Testis (tissue), 5 donors: ENCODE results near the gene FBXO3. TPM values are rescaled to one million over a fixed set of nuclear protein-coding genes. Genes with fewer than 3 reads are reported as not detected.
A peak's percentile ranks its signal among the peaks of the same experiment; 100 is the strongest.
"Not testable (repeated sequence)": the region's sequence is repeated elsewhere in the genome, so short reads cannot be mapped to it uniquely, and the experiment has no call there.

Experiments
- DNase-seq: peaks from one replicate; pipeline ENCODE4 v3.0.0-alpha.2; 2019
- H3K27ac ChIP-seq, 2 donors: fragments of 200-600 bp; sonication (generic); one replicate each; pipeline ENCODE4 v1.5.1; 2019
- H3K27me3 ChIP-seq: fragments of 200-600 bp; sonication (generic); one replicate; pipeline ENCODE4 v1.5.1; 2019
- H3K36me3 ChIP-seq: fragments of 200-600 bp; sonication (generic); one replicate; pipeline ENCODE4 v1.5.1; 2017; ENCODE audit warnings: low read depth; ENCODE audit errors: missing control alignments
- H3K4me1 ChIP-seq: fragments of 200-600 bp; sonication (generic); one replicate; pipeline ENCODE4 v1.5.1; 2019
- H3K4me3 ChIP-seq, 2 donors: fragments of 200-600 bp; sonication (generic); one replicate each; pipeline ENCODE4 v1.5.1; 2017 to 2019
- H3K9me3 ChIP-seq: fragments of 200-600 bp; sonication (generic); one replicate; pipeline ENCODE4 v1.5.1; 2017
- CTCF ChIP-seq, 3 experiments: fragments of 450-650 bp in 2 of 3; fragments of 200-600 bp in 1 of 3; sonication (generic) in 1 of 3; IDR thresholded peaks; one replicate each; pipeline ENCODE4 v1.5.1; 2016 to 2019; ENCODE audit warnings: antibody characterized with exemption in 3 of 3, mild to moderate bottlenecking in 2 of 3, moderate library complexity in 1 of 3
- POLR2A ChIP-seq: fragments of 450-650 bp; IDR thresholded peaks from one replicate; pipeline ENCODE4 v1.6.1; 2017; ENCODE audit warnings: antibody characterized with exemption, mild to moderate bottlenecking, moderate library complexity
- WGBS, 2 donors: methylation state at CpG; one replicate each; pipeline ENCODE4 v1.1.5; 2018; 5-methylcytosine and 5-hydroxymethylcytosine counted together
- intact Hi-C: fragments of 100-400 bp; cut with DNase I; formaldehyde crosslinking; loops from one replicate; pipeline ENCODE4 v1.15.1; 2023; ENCODE audit warnings: low total_unique reads
- long read RNA-seq, 2 donors: transcript quantifications; one replicate each; lab custom pipeline, GENCODE V29; 2026
- polyA plus RNA-seq: library from polyadenylated mRNA; stranded (reverse); fragments of 350-450 nt; fragmentation: Illumina TruSeq; extraction: RNeasy Lipid Tissue Mini Kit (QIAGEN cat#74804); gene quantifications from one replicate; pipeline ENCODE4 v1.2.3, GENCODE V29; 2014; ENCODE audit warnings: low read depth, low replicate concordance; ENCODE audit not compliant: insufficient read depth
- total RNA-seq, 2 donors: library from RNA; depleted of rRNA; stranded (reverse); fragments of >200 nt; gene quantifications; one replicate each; pipeline ENCODE4 v1.2.3, GENCODE V29; 2016

Gene FBXO3
- total RNA-seq (10 to 100 TPM; 27.2 to 39.3 TPM), polyA plus RNA-seq (44.8 TPM)
- long read RNA-seq, donor 1, transcript FBXO3-201 (11 exons, 2,397 nt) = major isoform, 5 of 13 reads
- long read RNA-seq, donor 1, partial matches to known transcripts = 5 of 13 reads
- long read RNA-seq, donor 1, other reads (novel, unspliced or antisense) = 0 of 13 reads
- long read RNA-seq, donor 2, partial matches to known transcripts = 0 of 2 reads
- long read RNA-seq, donor 2, other reads (novel, unspliced or antisense) = 0 of 2 reads

GRCh38 chr11:33773987-33774735 lies at the start of gene FBXO3:
FBXO3 (minus strand) TSS chr11:33774520; CDS start chr11:33774497, 23 bp downstream.
- no peaks in the 10 kb centered on the region for H3K9me3 ChIP-seq
- no peaks in the 10 kb centered on the region for H3K36me3 ChIP-seq
- H3K27ac ChIP-seq = peak within 1 kb of the TSS; percentile 88 to 91
- peak within 1 kb of the TSS; percentile 82 to 95 for H3K4me3 ChIP-seq
- peaks cover 9% of the 10 kb centered on the region for H3K4me1 ChIP-seq
- no peak for TF ChIP-seq POLR2A
- intact Hi-C loops = no loop called here
- 0% methylated on average over 12 to 50 of the region's 64 CpGs for WGBS, 2 donors
- no peaks in the 10 kb centered on the region for H3K27me3 ChIP-seq
- DNase-seq = peak; percentile 93

GRCh38 chr11:33822981-33823380 lies 48.7 kb upstream of the FBXO3 start:
- intact Hi-C loops, H3K36me3 ChIP-seq, DNase-seq, H3K27ac ChIP-seq, H3K4me1 ChIP-seq, H3K27me3 ChIP-seq, H3K9me3 ChIP-seq, H3K4me3 ChIP-seq: not testable (repeated sequence)
- WGBS, 2 donors = 63 to 67% methylated on average over 3 of the region's 3 CpGs

GRCh38 chr11:33819278-33820035 lies 45.1 kb upstream of the FBXO3 start:
- no peaks in the 10 kb centered on the region for H3K4me1 ChIP-seq
- no peak for DNase-seq
- no peaks in the 10 kb centered on the region for H3K36me3 ChIP-seq
- intact Hi-C loops = no loop called here
- WGBS, 2 donors = 75 to 78% methylated on average over 16 of the region's 16 CpGs
- no peak overlapping the region for H3K4me3 ChIP-seq
- no peaks in the 10 kb centered on the region for H3K27me3 ChIP-seq
- no peak for TF ChIP-seq CTCF (IDR thresholded peaks at IDR 0.05)
- no peak for TF ChIP-seq POLR2A
- no peak overlapping the region for H3K27ac ChIP-seq
- H3K9me3 ChIP-seq = no peaks in the 10 kb centered on the region

- Histone ChIP-seq H3K4me1 (no peaks in the 10 kb centered on the region), H3K27me3 (no peaks in the 10 kb centered on the region), H3K4me3 (no peak overlapping the region), H3K36me3 (no peaks in the 10 kb centered on the region), H3K27ac (no peak overlapping the region), H3K9me3 (no peaks in the 10 kb centered on the region)
- WGBS, 2 donors = 21 to 30% methylated on average over 12 of the region's 12 CpGs
- TF ChIP-seq POLR2A = no peak
- peak; percentile 86 to 98 (median 87) for TF ChIP-seq CTCF (IDR thresholded peaks at IDR 0.05)
- DNase-seq = peak; percentile 94
- intact Hi-C loops = no loop called here
These were observed 34.0 kb upstream of the FBXO3 start for GRCh38 chr11:33808228-33808828.

- H3K27ac ChIP-seq = no peak overlapping the region
- intact Hi-C loops = no loop called here
- no peaks in the 10 kb centered on the region for H3K4me1 ChIP-seq
- no peaks in the 10 kb centered on the region for H3K27me3 ChIP-seq
- H3K9me3 ChIP-seq = no peaks in the 10 kb centered on the region
- TF ChIP-seq CTCF (IDR thresholded peaks at IDR 0.05) (no peak), POLR2A (no peak)
- no peaks in the 10 kb centered on the region for H3K36me3 ChIP-seq
- no peak for DNase-seq
- H3K4me3 ChIP-seq = no peak overlapping the region
- 94% methylated on average over 2 of the region's 2 CpGs for WGBS, 2 donors
These were observed 30.2 kb upstream of the FBXO3 start for GRCh38 chr11:33804471-33804870.
